ENCODE data around the gene FRMPD2.

The FRMPD2 gene

DNA sequence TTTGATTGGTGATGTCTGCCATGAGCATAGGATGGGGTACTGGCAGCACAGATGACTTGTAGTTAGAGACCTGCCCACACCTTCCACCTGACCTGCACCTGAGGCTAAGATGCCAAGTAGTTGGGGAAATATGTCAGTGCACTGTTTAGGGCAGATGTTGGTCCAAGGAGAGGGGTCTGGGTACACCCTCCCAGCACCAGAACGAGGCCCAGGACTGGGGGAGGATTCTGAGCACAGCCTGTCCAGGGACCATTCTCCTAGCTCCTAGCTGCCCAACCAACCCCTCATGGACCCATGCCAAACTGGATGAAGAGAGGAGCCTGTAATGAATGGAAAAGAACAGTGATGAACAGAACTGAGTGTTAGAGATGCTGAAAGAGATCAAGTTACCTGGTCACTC lies 28.0 kb downstream of the FRMPD2 start:
- no peak for TF ChIP-seq SIN3A (IDR thresholded peaks at IDR 0.05; ENCODE audit: borderline replicate concordance, insufficient read depth, low read length)
- no peak for TF ChIP-seq POLR2AphosphoS5 (IDR thresholded peaks at IDR 0.05; ENCODE audit: low read depth, low read length)
- no peak for TF ChIP-seq TAF1 (IDR thresholded peaks at IDR 0.05; ENCODE audit: borderline replicate concordance, insufficient read depth, low read length)
- TF ChIP-seq, protein P1, sequence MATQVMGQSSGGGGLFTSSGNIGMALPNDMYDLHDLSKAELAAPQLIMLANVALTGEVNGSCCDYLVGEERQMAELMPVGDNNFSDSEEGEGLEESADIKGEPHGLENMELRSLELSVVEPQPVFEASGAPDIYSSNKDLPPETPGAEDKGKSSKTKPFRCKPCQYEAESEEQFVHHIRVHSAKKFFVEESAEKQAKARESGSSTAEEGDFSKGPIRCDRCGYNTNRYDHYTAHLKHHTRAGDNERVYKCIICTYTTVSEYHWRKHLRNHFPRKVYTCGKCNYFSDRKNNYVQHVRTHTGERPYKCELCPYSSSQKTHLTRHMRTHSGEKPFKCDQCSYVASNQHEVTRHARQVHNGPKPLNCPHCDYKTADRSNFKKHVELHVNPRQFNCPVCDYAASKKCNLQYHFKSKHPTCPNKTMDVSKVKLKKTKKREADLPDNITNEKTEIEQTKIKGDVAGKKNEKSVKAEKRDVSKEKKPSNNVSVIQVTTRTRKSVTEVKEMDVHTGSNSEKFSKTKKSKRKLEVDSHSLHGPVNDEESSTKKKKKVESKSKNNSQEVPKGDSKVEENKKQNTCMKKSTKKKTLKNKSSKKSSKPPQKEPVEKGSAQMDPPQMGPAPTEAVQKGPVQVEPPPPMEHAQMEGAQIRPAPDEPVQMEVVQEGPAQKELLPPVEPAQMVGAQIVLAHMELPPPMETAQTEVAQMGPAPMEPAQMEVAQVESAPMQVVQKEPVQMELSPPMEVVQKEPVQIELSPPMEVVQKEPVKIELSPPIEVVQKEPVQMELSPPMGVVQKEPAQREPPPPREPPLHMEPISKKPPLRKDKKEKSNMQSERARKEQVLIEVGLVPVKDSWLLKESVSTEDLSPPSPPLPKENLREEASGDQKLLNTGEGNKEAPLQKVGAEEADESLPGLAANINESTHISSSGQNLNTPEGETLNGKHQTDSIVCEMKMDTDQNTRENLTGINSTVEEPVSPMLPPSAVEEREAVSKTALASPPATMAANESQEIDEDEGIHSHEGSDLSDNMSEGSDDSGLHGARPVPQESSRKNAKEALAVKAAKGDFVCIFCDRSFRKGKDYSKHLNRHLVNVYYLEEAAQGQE (IDR thresholded peaks at IDR 0.05; ENCODE audit: insufficient read depth in 1 of 2, low read depth in 2 of 2, low read length in 2 of 2) = no peak
- no peak for TF ChIP-seq FOXP2 (optimal IDR thresholded peaks at IDR 0.05; ENCODE audit: borderline replicate concordance, extremely low read depth, extremely low read length, insufficient read depth)

DNA sequence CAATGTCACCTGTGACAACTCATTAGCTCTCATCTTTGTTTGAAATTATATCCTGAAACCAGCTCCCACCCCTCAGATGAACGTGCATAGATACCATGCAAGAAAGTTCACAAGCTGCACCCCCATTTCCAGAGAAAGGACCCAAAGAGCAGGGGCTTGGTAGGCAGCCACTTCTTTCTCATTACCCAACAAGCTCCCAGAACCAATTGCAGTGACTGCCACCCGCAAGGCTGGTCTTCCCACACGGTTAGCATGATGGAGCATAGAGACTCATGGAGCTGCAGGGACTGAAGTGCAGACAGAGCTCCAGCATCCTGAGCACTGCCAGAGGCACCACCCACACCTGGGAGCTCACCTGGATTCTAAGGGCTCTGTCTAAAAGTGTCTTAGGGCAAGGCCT lies 28.5 kb downstream of the FRMPD2 start:
- TF ChIP-seq, protein P1 (IDR thresholded peaks at IDR 0.05; ENCODE audit: insufficient read depth in 1 of 2, low read depth in 2 of 2, low read length in 2 of 2) = no peak
- TF ChIP-seq POLR2AphosphoS5 (IDR thresholded peaks at IDR 0.05; ENCODE audit: low read depth, low read length) (no peak), TAF1 (IDR thresholded peaks at IDR 0.05; ENCODE audit: borderline replicate concordance, insufficient read depth, low read length) (no peak), SIN3A (IDR thresholded peaks at IDR 0.05; ENCODE audit: borderline replicate concordance, insufficient read depth, low read length) (no peak), FOXP2 (optimal IDR thresholded peaks at IDR 0.05; ENCODE audit: borderline replicate concordance, extremely low read depth, extremely low read length, insufficient read depth) (no peak)

DNA sequence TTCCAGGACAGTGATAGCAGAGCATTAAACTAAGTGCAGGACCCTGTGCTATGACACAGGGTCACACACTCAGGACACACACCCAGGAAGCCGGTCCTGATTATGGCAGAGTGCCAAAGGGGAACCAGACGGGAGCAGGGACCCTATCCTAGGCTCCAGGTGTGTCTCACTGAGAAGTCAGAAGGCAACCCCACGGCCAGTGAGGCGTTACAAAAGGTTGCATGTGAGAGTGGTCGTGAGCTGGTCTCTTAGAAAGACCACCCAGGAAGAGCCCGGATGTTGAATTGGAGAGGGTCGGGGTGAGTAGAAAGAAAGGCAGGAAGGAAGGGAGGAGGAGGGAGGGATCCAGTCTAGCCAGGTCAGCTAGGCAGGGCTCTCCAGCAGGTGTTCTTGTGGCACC lies 31.0 kb downstream of the FRMPD2 start:
- TF ChIP-seq, protein P1 (IDR thresholded peaks at IDR 0.05; ENCODE audit: insufficient read depth in 1 of 2, low read depth in 2 of 2, low read length in 2 of 2) = no peak
- TF ChIP-seq SIN3A (IDR thresholded peaks at IDR 0.05; ENCODE audit: borderline replicate concordance, insufficient read depth, low read length) = no peak
- no peak for TF ChIP-seq POLR2AphosphoS5 (IDR thresholded peaks at IDR 0.05; ENCODE audit: low read depth, low read length)
- TF ChIP-seq TAF1 (IDR thresholded peaks at IDR 0.05; ENCODE audit: borderline replicate concordance, insufficient read depth, low read length) = no peak
- TF ChIP-seq FOXP2 (optimal IDR thresholded peaks at IDR 0.05; ENCODE audit: borderline replicate concordance, extremely low read depth, extremely low read length, insufficient read depth) = no peak

DNA sequence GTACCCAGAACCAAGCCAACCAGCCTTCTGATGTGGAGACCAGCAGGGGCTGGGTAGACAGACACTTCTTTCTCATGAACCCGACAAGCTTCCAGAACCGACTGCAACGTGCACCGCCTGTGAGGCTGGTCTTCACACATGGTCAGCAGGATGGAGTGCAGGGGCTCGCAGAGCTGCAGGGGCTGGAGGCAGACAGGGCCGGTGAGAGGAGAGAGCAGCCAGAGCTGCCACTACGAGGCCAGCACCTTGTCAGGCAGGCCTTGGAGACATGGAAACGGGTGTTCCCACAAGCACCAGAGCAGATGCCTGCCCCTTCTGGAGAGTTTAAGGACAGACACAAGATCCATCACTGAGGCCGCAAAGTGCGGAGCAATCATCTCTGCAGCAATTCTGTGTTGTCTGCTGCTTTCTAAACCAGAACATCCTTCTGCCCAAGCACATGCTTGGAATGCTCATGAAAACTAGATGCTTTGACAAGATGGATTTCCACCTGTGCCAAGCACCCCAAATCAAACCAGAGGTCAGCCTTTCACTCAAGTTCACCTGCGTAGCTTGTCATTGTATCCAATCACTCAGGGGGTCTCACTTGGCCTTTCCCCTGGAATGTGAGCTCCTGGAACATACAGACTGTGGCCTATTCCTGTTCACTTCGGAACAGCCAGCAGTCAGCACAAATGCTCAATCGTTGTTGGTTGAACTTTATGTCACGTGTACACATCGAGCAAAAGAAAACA lies 32.2 kb downstream of the FRMPD2 start:
- TF ChIP-seq FOXP2 (optimal IDR thresholded peaks at IDR 0.05; ENCODE audit: borderline replicate concordance, extremely low read depth, extremely low read length, insufficient read depth) = no peak

DNA sequence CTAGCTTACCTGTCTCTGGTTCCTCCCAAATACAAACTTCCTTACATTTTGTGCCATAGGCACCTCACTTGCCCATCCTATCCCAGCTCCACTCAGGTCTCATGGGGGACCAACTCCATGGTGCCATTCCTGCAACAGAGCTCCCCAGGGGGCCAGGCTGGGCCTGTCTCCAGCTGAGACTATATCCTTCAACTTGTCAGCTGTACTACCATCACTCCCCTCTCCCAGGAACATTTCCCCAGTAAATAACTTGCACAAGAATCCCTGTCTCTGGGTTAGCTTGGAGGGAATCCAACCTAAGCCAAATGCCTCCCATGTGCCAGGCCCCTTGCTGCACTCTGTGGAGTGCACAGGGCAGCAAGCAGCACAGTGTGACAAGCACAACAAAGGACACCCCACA lies 33.2 kb downstream of the FRMPD2 start:
- TF ChIP-seq FOXP2 (optimal IDR thresholded peaks at IDR 0.05; ENCODE audit: borderline replicate concordance, extremely low read depth, extremely low read length, insufficient read depth) (no peak), TAF1 (IDR thresholded peaks at IDR 0.05; ENCODE audit: borderline replicate concordance, insufficient read depth, low read length) (no peak)
- TF ChIP-seq, protein P1 (IDR thresholded peaks at IDR 0.05; ENCODE audit: insufficient read depth in 1 of 2, low read depth in 2 of 2, low read length in 2 of 2) = no peak

Measured in PFSK-1 (cell line).